GM19455 (cell line): ENCODE results near the gene KAZN.

Source experiments
- ATAC-seq: cut with Tn5 transposase; IDR thresholded peaks from one replicate; pipeline ENCODE4 v1.9.1; 2021; ENCODE audit not compliant: unreplicated experiment

The KAZN gene

DNA sequence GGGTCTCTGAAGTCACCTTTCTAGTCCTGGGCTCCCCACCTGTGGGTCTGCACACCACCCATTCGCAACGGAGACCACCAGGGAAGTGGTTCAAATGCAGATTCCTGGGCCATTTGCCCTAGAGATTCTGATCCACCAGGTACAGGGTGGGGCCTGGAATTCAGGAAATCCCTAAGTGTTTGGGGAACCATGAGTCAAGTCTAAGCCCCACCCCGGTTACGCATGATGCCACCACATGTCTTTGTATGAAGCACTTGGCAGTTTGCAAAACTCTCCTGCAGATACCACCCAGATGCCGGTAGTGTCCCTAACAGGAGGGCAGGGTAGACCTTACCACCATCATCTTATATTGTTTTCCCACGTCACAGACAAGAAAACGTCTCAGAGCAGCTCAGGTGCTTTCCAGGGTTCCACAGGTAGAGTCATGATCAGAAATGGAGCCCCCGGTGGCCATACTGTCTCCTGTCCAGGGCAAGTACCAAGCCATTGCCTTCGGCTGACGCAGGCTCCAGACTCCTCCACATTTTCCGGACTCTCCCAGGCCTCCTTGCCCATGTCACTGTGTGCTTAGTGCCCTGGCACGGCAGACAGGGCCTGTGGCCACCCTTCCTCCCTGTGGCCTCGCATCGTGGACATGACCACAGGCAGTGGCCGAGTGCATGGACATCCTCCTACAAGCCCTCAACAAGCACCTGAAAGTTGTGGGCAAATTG lies 465.9 kb downstream of the KAZN start:
- no peak for ATAC-seq

DNA sequence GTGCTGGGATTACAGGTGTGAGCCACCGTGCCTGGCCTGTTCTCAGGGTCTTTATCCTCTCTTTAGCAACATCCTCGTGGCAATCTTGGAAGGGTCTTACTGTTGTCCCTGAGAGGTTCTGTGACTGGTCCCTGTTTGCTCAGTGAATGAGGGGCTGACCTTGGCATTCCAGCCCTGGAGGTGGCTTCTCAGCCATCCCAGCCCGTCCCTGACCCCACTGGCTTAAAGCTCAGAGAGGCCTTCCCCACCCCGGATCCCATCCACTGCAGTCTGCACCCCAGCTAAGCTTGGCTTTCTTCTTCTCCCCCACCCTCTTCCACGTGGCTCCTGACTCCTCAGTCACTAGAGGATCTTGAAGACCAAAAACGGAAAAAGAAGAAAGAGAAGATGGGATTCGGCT lies 466.8 kb downstream of the KAZN start:
- ATAC-seq: no peak

DNA sequence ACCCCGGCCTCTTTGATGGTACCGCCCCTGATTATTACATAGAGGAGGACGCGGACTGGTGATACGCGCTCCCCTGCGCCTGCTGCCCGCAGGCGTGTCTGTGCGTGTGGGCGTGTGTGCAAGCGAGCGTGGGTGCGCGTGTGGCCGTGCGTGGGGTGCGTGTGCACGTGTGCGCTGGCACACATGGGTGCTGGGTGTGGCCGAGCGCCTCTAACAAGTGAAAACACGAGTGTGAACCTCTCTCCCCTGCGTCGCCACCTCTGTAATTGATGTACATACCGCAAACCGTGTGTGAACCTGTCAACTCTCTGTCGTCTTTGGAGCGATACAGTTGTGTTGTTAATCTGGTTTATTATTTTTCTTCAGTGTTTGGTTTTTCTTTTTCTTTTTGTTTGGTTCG lies 467.3 kb downstream of the KAZN start:
- ATAC-seq: no peak

DNA sequence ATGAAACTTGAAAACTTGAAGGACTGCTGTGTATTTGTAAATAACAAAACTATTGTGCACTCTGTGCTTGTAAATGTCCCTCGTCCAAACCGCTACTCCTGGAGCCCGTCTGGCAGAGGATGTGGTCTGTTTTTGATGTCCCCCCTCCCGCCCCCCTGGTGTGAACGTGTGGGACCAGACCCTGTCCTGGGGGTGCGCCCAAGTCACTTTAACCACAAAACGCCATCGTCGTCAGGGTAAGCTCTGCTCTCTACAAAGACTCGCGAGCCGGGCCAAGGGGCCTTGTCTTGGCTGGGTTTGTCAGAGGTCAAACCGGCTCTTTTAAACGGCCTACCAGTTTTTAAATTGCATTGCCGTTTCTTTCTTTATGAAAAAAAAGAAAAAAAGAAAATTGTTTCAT lies 467.7 kb downstream of the KAZN start:
- ATAC-seq: no peak

DNA sequence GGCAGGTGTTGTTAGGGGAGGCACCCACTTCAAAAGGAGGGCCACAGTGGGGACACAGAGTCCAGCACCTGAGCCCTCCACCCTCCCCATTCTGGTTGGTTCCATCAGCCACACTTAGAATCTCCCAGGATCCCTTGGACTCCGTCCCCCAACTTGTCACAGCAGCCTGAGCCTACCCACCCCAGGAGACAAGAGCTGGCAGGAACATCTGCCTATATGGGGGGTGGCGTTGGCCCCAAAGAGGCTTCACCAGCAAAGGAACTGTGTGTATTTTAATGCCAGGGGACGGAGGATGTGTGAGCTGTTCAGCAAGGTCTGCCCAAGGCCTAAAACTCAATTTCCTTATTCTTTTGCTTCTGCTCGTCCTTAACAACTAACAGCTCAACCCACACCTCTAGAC lies 468.7 kb downstream of the KAZN start:
- ATAC-seq: no peak

DNA sequence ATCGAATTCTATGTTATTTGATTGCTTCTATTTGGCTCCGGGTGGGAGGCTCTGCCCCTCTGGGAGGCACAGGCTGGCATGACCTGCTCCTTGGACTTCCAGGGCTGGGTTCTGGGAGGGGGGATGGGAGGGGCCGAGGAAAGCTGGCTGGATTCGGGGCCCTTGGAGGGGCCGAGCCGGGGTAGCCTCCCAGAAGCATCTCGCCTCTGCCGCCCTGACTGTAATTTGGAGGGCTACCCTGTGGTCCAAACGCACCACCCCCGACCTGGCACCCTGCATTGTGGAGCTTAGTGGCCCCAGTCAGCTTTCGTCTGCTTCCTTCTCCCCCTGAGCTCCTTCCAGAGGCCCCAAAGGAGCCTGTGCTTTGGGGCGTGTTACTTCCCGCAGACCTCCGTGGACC lies 469.7 kb downstream of the KAZN start:
- ATAC-seq: no peak

DNA sequence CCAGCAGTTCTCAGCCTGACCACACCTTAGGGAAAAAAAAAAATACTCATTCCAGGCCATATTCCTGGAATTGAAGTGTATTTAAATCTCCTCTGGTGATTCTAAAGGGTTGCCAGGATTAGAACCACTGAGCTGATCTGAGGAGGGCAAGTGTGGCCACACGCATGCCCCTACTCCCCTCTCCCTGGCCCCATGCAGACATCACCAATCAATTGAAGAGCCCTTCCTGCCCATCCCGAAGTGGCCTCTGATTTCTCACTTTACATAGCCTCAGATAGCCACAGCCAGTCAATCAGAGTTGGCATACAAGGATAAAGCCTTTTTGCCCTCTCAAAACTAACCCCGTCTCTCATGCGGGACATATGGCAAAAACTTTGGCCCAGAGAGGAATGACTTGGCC lies 470.5 kb downstream of the KAZN start:
- no peak for ATAC-seq

DNA sequence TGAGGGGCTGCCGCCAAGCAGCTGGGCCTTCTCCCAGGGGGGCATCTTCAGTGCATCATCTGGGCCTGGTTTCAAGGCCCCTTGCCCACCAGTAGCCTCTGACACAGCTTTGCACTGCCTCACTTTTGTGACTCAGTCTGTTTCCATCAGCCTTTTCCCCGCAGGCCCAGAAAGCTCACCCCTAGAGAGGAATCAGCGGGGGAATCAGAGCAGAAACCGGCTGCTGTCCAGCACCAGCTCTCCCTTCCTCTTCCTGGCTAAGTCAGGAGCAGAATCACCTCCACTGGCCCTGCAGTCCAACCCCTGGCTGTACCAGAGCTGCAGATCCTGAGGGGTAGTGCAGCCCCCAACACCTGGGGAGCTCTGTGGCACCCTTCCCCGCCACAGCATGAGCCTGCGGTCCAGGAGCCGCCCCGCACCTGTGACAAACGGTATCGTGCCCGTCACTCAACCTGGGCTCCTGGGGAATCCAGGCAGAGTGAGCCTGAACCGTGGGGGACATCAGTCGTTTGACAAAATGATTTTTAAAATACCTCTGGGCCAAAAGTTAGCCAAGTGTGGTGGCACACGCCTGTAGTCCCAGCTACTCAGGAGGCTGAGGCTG lies 471.8 kb downstream of the KAZN start:
- ATAC-seq: no peak

DNA sequence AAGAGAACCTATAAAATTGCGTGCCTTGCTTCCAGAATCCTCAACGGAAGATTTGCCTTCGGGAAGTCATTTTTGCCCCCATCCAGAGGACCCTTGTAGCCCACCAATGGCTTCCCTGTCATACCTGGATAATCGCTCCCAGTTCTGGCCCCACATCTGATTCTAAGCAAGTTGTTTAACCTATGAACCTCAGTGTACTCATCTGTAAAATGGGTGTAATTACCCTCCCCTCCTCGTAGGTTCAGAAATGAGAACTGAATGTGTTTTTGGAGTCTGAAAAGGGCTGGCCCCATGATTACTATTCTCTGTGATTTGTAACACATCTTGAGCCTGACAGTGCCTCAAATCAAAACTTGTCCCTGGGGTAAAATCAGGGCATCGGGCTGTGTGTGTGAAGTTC lies 473.5 kb downstream of the KAZN start:
- ATAC-seq: no peak

DNA sequence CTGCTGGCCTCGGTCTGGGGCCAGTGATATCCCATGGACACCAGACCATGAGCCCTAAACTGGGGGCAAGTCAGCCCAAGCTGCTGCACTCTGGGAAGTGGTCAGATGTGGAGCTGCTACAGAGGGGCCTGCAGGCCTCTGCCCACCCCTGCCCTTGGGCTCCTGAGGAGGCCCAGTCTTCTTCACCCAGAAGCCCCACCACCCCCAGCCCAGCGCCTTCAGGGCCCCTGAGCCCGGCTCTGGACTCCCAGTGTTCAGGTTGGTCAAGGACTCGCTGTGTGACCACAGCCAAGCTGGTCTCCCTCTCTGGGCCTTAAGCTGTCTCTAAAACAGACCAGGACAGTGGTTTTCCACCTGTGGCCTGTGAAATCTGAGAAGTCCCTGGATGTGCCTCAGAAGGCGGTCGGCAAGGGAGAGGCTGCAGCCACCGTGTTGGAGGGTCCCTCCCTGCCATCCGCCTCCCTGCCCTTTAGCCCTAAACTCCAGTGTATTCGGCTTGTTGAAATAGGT lies 475.4 kb downstream of the KAZN start:
- no peak for ATAC-seq

DNA sequence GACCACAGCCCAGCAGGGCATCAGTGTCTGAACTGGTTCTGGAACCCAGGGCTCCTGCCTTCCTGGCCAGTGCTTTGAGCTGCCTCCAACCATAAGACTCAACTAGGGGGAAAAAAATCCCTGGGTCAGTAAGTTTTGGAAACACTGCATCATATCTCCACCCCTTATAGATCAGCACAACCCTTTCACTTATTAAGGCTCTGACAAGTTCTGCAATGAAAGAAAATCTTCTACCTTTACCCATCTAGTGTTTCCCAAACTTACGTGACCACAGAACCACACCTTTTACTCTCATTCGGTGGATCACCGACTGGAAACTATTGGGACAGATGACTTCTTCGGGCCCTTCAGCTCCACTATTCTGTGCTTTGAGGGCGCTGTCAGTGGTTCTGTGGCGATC lies 476.7 kb downstream of the KAZN start:
- ATAC-seq: no peak

DNA sequence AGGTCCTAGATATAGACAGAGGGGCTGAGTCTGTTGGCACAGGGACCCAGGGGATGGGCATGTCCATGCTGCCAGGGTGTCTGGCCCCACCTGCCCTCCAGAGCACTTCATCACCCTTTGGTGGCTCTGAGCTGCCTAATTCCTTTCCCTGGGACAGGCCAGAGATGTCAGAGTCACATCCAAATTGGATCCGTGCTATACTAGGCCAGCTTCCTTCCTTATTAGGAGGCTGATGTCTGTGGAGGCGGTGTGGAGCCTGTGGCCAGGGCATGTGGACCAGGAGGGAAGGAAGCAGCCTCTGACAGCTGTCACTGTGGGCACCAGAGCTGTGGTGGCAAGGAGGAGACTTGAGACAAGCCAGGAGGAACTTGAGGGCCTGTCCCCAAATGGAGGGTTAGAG lies 477.3 kb downstream of the KAZN start:
- no peak for ATAC-seq

DNA sequence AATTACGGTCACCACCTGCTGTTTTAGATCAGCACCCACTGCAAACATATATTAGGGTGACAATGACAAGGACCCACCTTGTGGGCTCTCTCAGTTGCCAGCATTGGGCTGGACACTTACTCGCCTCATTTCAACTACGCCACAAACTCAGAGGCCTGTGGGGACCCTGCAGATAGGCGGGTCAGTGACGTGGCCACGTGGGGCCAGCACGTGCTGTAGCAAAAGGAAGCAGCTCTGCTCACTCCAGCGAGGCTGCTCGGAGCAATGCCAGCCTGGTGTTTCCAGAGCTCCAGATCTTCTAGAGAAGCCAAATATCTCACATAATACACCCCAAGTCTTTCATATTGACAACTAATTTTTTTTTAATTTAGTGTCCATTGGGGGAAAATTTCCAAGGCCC lies 478.3 kb downstream of the KAZN start:
- no peak for ATAC-seq

DNA sequence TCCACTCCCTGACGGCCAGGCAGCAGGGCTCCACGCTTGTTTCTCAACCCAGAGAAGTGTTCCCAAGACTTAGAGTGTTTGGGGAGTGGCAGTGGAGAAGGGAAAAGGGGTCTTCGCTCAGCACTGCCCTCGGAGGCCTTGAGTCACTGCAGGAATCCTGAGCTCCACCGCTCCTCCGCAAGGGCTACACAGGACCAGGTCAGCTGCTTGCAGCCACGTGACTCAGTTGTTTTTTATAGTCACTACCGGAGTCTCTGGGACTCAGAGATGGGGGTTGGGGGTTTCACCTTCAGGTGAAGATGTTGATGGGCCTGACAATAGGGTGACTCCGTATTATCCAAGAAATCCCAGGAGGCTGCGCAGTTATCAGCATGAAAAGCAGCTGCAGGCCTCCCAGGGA lies 478.9 kb downstream of the KAZN start:
- no peak for ATAC-seq

DNA sequence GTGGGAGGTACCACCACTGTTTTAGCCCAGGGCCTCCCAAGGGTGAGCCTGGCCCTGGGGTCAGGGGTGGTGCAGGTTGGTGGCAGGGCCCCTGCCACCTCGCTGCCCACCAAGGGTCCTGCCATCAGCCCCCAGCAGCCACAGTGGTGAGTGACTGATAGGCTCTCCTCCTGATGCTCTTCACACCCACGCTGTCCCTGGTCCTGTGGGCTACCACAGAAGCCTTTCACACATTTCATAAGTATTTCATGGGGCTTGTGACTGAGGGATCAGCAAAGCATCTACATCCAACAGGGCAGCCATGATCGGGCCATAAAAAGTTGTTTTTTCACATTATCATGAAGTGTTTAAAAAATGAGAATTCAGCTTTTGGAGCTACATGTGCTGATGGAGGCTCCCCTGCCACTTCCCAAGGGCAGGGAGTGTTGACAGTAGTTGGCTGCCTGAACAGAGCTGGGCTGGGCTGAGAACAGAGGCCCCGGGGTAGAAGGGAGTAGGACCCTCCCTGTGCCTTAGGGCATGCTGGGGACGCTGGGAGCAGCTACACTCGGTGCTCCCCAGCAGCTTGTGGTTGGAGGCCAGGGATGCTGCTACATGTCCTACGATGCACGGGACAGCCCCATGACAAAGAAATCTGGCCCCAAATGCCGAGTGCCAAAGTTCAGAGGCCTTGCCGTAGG lies 482.0 kb downstream of the KAZN start:
- ATAC-seq: no peak

DNA sequence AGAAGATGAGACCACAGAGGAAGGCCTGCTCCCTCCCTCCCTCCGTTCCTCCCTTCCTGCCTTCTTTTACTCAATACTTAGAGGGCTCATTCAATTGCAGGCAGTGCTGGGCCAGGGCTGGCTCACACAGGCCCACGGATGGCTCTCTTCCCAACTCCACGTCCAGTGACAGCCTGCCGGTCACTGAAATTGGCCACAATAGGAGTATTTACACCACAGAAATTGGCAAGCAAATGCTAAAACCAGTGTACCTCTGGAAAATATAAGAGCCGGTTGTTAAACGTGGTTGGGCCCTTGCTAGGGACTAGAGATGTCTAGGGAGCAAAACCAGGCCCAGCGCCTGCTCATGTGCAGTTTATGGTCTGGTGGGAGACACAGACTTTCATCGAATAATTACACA lies 482.6 kb downstream of the KAZN start:
- no peak for ATAC-seq

DNA sequence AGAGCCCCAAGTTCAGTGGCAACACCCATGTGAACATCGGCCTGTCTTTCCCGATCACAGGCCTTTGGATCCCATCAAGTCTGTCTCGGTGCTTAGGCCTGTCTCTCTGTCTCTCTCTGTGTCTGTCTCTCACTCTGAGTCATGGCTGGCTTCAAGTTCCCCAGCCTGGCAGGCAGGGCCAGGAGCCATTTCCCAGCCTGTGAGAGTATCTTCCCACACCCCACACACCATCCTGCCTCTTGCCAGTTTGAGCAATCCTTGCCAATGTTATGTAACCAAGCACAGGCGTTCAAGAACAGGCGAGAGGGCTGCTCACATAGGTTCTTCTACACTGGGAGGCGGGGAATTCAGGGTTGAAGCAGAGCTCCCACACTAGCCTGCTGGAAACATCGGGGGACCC lies 485.1 kb downstream of the KAZN start:
- no peak for ATAC-seq

DNA sequence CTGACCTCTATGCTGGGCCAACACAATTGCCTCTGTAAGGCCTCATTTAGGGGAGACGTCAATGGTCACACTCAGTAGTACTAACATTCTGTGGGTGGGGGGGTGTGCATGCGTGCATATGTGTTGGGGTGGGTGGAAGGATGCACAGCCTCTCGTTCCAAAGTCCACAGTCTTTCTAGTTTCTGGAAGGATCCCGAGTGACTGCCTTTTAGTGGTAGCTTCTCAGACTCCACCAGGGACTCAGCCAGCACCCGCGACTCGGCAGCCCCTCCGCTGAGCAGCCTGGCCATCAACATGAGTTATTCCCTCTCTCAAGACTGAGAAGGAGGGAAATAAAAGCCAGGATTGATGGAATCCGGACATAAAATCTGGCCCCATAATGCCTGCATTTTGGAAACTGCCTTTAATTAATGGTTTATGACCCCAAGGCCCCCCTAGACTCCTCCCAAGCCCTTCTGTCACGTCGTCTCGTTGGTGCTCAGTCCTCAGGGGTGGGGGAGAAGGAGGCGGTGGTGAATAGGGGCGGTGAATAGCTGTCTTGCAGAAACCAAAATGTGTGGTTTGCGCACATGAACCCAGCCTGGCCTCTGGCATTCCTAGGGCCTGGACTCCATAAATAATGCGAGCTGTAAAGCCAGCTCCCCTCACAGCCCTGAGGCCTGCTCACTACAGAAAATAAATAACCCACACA lies 489.9 kb downstream of the KAZN start:
- no peak for ATAC-seq

DNA sequence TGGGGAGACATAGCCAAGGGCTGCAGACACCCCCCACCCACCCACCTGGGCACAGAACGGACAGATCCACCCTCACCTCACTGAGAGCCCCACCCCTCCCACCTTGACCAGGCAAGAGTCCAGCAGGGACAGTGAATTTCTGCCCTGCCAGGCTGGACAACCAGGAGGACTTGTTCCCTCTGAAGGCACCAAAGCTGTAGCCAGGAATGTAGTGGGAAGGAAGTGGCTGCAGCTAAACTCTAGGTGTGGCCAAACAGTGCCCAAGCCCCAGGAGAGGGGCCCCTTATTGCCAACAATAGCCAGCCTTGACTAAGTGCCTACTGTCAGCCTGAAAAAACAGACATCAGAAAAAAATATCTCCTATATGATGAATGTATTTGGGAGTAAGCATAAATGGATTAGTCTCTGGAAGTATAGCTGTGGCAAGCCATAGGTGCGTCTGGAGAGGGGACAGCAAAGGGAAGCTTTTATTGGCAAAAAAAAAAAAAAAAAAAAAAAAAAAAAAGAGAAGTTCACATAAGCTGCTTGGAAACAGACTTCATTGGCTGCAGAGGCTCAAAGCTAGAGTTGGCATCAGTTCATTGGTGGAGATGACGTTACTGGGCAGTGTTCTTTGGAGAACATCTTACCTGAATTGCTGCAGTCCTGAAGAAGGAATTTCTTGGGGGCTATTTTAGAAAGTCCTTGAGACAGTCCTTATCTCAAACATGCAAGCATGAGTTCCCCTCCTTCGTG lies 490.9 kb downstream of the KAZN start:
- no peak for ATAC-seq

DNA sequence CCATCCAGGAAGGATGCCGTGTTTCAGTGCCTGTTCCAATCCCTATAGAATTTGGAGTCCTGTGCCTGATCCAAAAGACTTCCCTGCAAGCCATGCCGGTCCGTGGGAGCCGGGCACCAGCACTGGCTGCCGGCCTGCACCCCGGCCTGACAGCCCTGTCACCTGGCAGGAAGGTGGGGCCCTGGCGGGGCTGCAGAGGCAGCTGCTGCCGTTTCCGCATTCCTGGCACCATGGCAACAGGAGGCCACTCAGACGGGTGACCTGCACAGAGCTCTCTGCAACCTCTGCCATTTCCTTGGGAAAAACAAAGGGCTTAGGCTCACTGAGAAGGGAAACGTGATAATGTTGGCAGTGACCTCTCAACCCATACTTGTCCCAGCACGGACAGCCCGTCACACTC lies 491.9 kb downstream of the KAZN start:
- no peak for ATAC-seq

DNA sequence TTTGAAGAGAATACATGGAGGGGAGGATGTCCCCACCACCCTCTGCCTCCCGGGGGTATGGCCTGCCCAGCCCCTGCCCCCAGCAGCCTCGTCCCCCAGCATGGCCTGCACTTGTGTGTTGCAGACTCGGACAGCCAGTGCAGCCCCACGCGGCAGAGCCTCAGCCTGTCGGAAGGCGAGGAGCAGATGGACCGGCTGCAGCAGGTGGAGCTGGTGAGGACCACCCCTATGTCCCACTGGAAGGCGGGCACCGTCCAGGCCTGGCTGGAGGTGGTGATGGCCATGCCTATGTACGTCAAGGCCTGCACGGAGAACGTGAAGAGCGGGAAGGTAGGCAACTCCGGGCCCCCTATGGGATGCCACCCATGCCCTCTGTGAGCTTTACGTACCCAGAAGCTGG lies 495.6 kb downstream of the KAZN start:
- no peak for ATAC-seq
